SU-DHL-6 (cell line): ENCODE data around the gene ITPR3.

Experiments
- H2AFZ ChIP-seq: fragments of 200-600 bp; sonication (generic); 2 replicates; pipeline ENCODE4 v1.6.1; 2014; ENCODE audit warnings: low read depth, mild to moderate bottlenecking, moderate library complexity, mixed read lengths, antibody characterized with exemption, low read length; ENCODE audit not compliant: severe bottlenecking
- H3F3A ChIP-seq: fragments of 200-600 bp; shearing (Covaris generic); 2 replicates; pipeline ENCODE4 v1.6.0; 2016; ENCODE audit warnings: antibody characterized with exemption, mild to moderate bottlenecking; ENCODE audit not compliant: insufficient read depth
- H3K27ac ChIP-seq: fragments of 200-600 bp; sonication (generic); 2 replicates; pipeline ENCODE4 v1.5.1; 2016; ENCODE audit warnings: low read depth, mild to moderate bottlenecking, low read length, moderate library complexity, mixed read lengths
- H3K27me3 ChIP-seq: fragments of 200-600 bp; sonication (generic), shearing (Covaris generic); 2 replicates; pipeline ENCODE4 v1.6.0; 2014; ENCODE audit warnings: mild to moderate bottlenecking, low read length
- H3K36me3 ChIP-seq: fragments of 200-600 bp; sonication (generic); 2 replicates; pipeline ENCODE4 v1.6.1; 2014; ENCODE audit warnings: mild to moderate bottlenecking, low read length, mixed read lengths
- H3K4me2 ChIP-seq: fragments of 300-600, 200-600 bp; shearing (Covaris generic), sonication (generic); 2 replicates; pipeline ENCODE4 v1.6.0; 2014; ENCODE audit warnings: low read length, low read depth, mild to moderate bottlenecking; ENCODE audit not compliant: poor library complexity, severe bottlenecking
- H3K4me3 ChIP-seq: fragments of 200-600 bp; sonication (generic); 2 replicates; pipeline ENCODE4 v1.5.1; 2014; ENCODE audit warnings: antibody characterized with exemption, low read length, mild to moderate bottlenecking, mixed read lengths; ENCODE audit not compliant: insufficient read depth, poor library complexity, severe bottlenecking
- H3K79me2 ChIP-seq: fragments of 200-600 bp; sonication (generic); 2 replicates; pipeline ENCODE4 v1.6.1; 2014; ENCODE audit warnings: mild to moderate bottlenecking, low read length, moderate library complexity; ENCODE audit not compliant: insufficient read depth
- H3K9ac ChIP-seq: fragments of 200-600 bp; sonication (generic); 2 replicates; pipeline ENCODE4 v1.7.0; 2014; ENCODE audit warnings: mild to moderate bottlenecking, low read length
- H3K9me2 ChIP-seq: fragments of 200-600 bp; sonication (generic); replicated peaks from 2 replicates; pipeline ENCODE4 v1.6.1; 2014; ENCODE audit warnings: low read length; ENCODE audit not compliant: insufficient read depth
- H3K9me3 ChIP-seq: fragments of 200-600 bp; sonication (generic); 2 replicates; pipeline ENCODE4 v1.6.1; 2014; ENCODE audit warnings: low read length, mixed read lengths; ENCODE audit not compliant: insufficient read depth
- H4K20me1 ChIP-seq: fragments of 200-600 bp; sonication (generic); 2 replicates; pipeline ENCODE4 v1.6.1; 2014; ENCODE audit warnings: low read depth, mild to moderate bottlenecking, antibody characterized with exemption, low read length, moderate library complexity, mixed read lengths
- CTCF ChIP-seq: fragments of 200-600 bp; sonication (generic); IDR thresholded peaks from one replicate; pipeline ENCODE4 v1.5.1; 2017; ENCODE audit warnings: antibody characterized with exemption, mild to moderate bottlenecking, low read length, moderate library complexity; ENCODE audit not compliant: insufficient read depth, poor library complexity, severe bottlenecking
- EZH2phosphoT487 ChIP-seq: fragments of 200-600 bp; sonication (generic), shearing (Covaris generic); conservative IDR thresholded peaks from 2 replicates; pipeline ENCODE4 v1.6.1; 2018; ENCODE audit warnings: mild to moderate bottlenecking, antibody characterized with exemption, low read length, moderate library complexity, mixed read lengths

The ITPR3 gene

GRCh38 chr6:33581186-33581585, 39.9 kb upstream of the ITPR3 start:
- no peak overlapping the region for H3K27ac ChIP-seq
- H3K79me2 ChIP-seq, result peaks cover 23% of the 10 kb centered on the region
- H3K4me3 ChIP-seq, result no peak overlapping the region
- no peak overlapping the region for H3K9ac ChIP-seq
- H3K4me2 ChIP-seq, result no peak overlapping the region
- H3K9me2 ChIP-seq, result no peaks in the 10 kb centered on the region
- no peaks in the 10 kb centered on the region for H3K27me3 ChIP-seq
- H4K20me1 ChIP-seq, result no peaks in the 10 kb centered on the region
- TF ChIP-seq EZH2phosphoT487 (no peak), CTCF (no peak)
- peaks cover 13% of the 10 kb centered on the region for H3F3A ChIP-seq
- no peak overlapping the region for H2AFZ ChIP-seq
- H3K36me3 ChIP-seq, result no peaks in the 10 kb centered on the region
- no peaks in the 10 kb centered on the region for H3K9me3 ChIP-seq

DNA sequence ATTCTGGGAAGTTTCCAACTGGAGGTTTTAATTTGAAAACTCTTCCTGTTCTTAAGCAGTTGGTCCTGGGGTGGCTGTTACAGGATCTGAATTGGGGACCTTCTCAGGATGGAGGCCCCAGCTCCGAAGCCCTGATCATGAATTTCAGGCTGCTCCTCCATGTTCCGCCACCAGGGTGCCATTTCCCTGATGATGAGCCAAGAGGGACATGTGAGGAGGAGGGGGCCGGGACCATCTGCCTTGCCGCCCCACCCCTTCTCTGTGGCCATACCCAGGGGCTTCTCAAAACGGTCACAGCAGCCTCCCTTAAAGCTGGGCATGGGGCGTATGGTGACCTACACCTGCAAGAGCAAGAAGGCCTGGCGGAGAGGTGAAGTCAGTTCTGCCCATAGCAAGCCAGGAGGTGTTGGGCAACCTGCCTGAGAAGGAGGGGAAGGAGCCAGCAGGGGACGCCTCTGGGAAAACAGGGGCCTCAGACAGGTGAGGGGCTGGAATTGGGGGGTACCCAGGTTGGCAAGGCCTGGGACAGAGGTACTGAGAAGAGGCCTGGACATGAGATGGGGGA, 37.4 kb upstream of the ITPR3 start:
- Histone ChIP-seq H4K20me1 (no peaks in the 10 kb centered on the region), H3K4me2 (no peak overlapping the region), H3K9me3 (no peaks in the 10 kb centered on the region), H3K9ac (no peak overlapping the region), H3F3A (peaks cover 4% of the 10 kb centered on the region; the same call in 1 of the 2 replicates), H3K27me3 (no peaks in the 10 kb centered on the region), H3K9me2 (no peaks in the 10 kb centered on the region), H3K4me3 (no peak overlapping the region), H3K36me3 (no peaks in the 10 kb centered on the region), H3K79me2 (peaks cover 13% of the 10 kb centered on the region), H2AFZ (no peak overlapping the region), H3K27ac (no peak overlapping the region)
- TF ChIP-seq EZH2phosphoT487 (no peak), CTCF (peak; percentile 32)

- Histone ChIP-seq H3K27me3 (no peaks in the 10 kb centered on the region), H3F3A (no peaks in the 10 kb centered on the region), H3K79me2 (peaks cover 2% of the 10 kb centered on the region), H2AFZ (peak overlapping the region; percentile 85), H3K36me3 (no peaks in the 10 kb centered on the region), H3K4me3 (peak overlapping the region; percentile 3), H3K9ac (peak overlapping the region; percentile 55), H3K27ac (no peak overlapping the region), H3K4me2 (peak overlapping the region; percentile 53), H3K9me2 (no peaks in the 10 kb centered on the region), H3K9me3 (no peaks in the 10 kb centered on the region), H4K20me1 (no peaks in the 10 kb centered on the region)
- TF ChIP-seq CTCF, result no peak
- TF ChIP-seq EZH2phosphoT487, result no peak
Measured at GRCh38 chr6:33584700-33585402, 36.3 kb upstream of the ITPR3 start.
